ENCODE results near the gene ZNF446.
"Not testable (repeated sequence)": the region's sequence is repeated elsewhere in the genome, so short reads cannot be mapped to it uniquely, and the experiment has no call there.

The ZNF446 gene

DNA sequence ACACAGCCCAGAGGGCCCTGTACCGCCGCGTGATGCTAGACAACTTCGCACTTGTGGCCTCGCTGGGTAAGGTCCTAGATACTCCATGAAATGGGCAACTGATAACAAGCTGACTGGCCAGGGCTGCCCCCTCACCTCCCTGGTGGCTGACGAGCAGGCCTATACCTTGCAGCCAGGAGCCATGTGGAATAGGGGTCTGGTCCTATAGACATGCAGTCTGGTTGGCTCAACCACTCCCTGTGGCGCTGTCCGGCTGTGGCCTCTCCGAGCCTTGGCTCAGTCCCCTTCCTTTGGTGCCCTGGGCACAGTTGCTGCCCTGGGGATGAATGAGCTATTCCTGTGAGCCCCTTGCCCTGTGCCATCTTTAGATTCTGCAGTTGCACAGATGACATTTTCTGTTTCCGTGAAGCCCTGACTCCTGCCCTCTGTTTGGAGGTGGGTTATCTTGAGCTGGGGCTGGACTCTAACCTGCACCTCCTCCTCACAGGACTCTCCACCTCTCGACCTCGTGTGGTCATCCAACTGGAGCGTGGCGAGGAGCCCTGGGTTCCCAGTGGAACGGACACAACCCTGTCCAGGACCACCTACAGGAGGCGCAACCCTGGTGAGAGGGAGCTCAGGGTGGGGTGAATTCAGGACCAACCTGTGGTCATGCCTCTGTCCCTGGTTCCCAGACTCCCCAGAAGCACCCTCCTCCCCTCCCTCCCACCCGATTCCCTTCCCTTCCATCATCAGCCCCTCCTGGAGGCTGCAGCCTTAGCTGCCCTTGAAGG, 6.7 kb upstream of the ZNF446 start:
- no peak for DNase-seq (ENCODE audit: low read depth in 1 of 2, low spot score in 1 of 2)

DNA sequence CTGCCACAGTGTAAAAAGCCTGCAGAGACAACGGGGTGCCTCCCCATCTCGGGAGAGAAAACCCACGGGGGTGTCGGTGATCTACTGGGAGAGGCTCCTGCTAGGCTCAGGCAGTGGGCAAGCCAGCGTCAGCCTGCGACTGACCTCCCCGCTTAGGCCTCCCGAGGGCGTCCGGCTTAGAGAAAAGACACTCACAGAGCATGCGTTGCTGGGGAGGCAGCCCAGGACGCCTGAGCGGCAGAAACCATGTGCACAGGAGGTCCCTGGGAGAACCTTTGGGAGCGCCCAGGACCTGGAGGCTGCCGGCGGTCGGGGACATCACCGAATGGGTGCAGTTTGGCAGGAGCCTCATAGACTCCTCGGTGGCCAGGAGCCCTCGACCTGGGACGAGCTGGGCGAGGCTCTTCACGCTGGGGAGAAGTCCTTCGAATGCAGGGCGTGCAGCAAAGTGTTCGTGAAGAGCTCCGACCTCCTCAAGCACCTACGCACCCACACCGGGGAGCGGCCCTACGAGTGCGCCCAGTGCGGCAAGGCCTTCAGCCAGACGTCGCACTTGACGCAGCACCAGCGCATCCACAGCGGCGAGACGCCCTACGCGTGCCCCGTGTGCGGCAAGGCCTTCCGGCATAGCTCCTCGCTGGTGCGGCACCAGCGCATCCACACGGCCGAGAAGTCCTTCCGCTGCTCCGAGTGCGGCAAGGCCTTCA, 5.2 kb upstream of the ZNF446 start:
- DNase-seq (ENCODE audit: low read depth in 1 of 2, low spot score in 1 of 2) = not testable (repeated sequence)

DNA sequence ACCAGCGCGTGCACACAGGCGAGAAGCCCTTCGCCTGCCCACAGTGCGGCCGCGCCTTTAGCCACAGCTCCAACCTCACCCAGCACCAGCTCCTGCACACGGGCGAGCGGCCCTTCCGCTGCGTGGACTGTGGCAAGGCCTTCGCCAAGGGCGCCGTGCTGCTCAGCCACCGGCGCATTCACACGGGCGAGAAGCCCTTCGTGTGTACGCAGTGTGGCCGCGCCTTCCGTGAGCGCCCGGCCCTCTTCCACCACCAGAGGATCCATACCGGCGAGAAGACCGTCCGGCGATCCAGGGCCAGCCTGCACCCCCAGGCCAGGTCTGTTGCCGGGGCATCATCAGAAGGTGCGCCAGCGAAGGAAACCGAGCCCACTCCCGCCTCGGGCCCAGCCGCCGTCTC, 4.4 kb upstream of the ZNF446 start:
- no peak for DNase-seq (ENCODE audit: low read depth in 1 of 2, low spot score in 1 of 2)

DNA sequence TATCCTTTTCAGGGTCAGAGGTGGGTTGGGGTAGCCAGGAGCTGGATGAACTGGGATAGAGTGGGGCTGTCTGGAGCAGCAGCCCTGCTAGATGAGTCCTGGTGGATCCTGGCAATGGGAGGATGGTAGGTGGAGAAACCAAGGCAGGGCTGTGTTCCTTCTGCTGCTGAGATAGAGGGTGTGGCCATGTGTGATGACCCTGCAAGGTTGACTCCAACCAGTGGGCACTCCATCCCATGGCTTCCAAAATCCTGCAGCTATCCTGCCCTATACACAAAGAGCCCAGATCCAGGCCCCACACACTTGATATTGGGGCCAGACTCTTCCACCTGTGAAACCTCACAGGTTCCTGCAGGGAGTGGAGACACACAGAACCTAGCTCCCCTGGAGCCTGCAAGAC, 2.4 kb upstream of the ZNF446 start:
- no peak for DNase-seq (ENCODE audit: low read depth in 1 of 2, low spot score in 1 of 2)

- DNase-seq (ENCODE audit: low read depth in 1 of 2, low spot score in 1 of 2) = no peak
These were observed 1.7 kb upstream of the ZNF446 start for GRCh38 chr19:58474291-58474996.

DNA sequence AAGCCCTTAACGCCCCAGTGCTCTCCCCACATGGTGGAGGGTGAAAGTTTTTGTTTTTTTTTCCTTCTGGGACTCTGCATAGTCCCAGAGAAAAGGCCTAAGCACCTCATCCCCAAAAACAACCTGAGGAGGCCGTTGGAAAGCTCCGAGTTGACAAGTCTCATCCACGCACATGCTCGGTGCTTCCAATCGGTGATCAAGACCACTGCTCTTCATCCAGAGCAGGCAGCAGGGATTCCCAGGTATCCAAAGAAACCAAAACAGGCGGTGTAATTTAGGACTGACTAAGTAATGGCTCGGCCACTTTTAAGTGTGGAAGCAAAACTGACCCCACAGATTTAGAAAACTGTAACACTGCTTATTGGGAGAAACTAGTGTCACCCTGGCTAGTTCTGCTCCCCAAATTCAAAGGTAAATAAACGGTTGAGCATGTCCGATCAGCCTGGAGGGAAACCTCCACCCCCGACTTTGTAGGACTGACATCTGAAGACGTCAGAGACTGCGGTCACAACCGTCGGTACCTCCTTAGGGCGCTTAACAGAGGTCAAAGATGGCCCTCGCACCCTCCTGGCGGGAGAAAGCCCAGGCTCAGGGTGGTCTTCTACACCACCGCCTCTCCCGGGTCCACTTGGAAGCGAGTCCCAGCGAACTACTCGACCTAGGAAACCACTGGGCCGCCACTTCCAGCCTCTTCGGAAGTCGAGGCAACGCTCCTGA, 997 bp upstream of the ZNF446 start:
- DNase-seq (ENCODE audit: low read depth in 1 of 2, low spot score in 1 of 2) = no peak

- no peak for DNase-seq (ENCODE audit: low read depth in 1 of 2, low spot score in 1 of 2)
These were observed 405 bp downstream of the ZNF446 start for GRCh38 chr19:58476498-58477015.

GRCh38 chr19:58477130-58477529, 978 bp downstream of the ZNF446 start:
- DNase-seq (ENCODE audit: low read depth in 1 of 2, low spot score in 1 of 2) = no peak

DNA sequence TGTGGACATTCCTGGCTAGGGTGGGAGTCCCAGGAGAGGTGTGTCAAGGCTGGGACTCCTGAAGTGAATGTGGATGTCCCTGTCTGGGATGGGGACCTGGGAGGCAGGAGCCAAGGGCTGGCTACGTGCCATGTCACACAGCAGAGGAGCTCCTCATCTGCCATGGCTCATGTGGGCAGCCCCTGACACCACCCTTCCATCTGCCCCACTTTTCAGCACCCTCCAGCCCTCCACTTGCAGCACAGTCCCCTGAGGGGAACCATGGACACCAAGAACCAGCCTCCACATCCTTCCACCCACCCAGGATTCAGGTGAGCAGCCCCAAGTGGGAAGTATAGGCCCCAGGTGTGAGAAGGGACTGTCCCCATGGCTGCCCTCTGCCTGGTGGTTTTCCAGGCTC, 1.7 kb downstream of the ZNF446 start:
- no peak for DNase-seq (ENCODE audit: low read depth in 1 of 2, low spot score in 1 of 2)

DNA sequence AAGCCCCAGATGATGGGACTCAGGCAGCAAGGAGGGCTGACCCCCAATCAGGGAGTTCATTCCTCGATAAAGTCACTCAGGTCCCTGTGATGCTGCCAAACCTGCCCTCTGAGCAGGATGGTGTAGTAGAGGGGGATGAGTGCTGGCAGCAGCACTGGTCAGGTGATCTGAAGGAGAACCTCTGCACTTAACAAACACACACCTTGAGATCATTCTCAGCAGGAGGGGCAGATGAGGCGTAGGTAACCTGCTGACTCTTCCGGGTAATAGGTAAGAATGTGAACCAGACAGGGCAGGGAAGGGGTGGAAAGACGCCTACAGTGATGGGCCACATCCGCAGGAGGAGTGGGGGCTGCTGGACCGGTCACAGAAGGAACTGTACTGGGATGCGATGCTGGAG, 3.2 kb downstream of the ZNF446 start:
- DNase-seq (ENCODE audit: low read depth in 1 of 2, low spot score in 1 of 2) = no peak

GRCh38 chr19:58479736-58480480, 3.8 kb downstream of the ZNF446 start:
- no peak for DNase-seq (ENCODE audit: low read depth in 1 of 2, low spot score in 1 of 2)

GRCh38 chr19:58480481-58480830, 4.3 kb downstream of the ZNF446 start:
- no peak for DNase-seq (ENCODE audit: low read depth in 1 of 2, low spot score in 1 of 2)

DNA sequence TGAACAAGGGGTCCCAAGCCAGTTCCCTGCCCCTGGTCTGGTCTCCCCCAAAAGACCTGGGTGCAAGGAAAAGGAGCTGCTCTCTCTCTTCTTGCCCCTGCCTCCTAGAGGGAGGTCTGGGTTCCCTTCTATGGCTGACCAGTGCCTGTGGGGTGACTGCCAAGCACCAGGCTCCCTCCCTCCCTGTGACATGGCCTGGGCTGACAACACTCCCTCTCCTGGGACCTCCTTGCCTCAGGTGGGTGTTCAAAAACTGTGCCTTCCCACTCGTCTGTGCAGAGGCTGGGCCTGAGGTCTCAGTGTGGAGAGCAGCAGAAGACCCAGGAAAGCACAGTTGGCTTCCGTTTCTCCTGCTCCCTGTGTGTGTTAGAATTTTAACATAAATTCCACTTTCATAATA, 4.7 kb downstream of the ZNF446 start:
- DNase-seq (ENCODE audit: low read depth in 1 of 2, low spot score in 1 of 2) = no peak

- DNase-seq (ENCODE audit: low read depth in 1 of 2, low spot score in 1 of 2) = no peak
These were observed 6.2 kb downstream of the ZNF446 start for GRCh38 chr19:58482372-58482771.

- no peak for DNase-seq (ENCODE audit: low read depth in 1 of 2, low spot score in 1 of 2)
These were observed 7.6 kb downstream of the ZNF446 start for GRCh38 chr19:58483776-58484175.

DNA sequence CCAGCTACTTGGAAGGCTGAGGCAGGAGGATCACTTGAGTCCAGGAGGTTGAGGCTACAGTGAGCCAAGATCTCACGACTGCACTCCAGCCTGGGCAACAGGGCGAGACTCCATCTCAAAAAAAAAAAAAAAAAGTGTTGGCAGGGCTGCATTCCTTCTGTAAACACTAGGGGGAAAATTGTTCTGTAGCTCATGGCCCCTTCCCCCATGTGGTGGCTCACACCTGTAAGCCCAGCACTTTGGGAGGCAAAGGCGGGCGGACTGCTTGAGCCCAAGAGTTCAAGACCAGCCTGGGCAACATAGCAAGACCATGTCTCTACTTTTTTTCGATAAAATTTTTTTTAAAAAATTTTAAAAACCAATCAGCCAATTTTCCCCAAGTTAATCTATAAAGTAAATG, 8.2 kb downstream of the ZNF446 start:
- not testable (repeated sequence) for DNase-seq (ENCODE audit: low read depth in 1 of 2, low spot score in 1 of 2)

GRCh38 chr19:58491393-58491792, 15.2 kb downstream of the ZNF446 start:
- no peak for DNase-seq (ENCODE audit: low read depth in 1 of 2, low spot score in 1 of 2)

DNA sequence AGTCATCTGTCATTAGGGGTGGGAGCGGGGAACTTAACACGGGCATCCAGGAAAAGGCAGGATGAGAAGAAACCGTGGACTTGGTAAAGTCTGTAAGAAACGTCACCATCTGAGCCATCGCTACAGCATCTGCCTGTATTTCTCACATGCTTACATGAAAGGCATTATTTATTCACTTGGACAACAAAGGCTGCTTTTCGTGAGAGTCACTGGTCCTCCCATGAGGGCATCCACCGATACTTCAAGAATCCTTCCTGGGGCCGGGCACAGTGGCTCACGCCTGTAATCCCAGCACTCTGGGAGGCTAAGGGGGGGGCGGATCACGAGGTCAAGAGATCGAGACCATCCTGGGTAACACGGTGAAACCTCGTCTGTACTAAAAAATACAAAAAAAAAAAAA, 16.1 kb downstream of the ZNF446 start:
- no peak for DNase-seq (ENCODE audit: low read depth in 1 of 2, low spot score in 1 of 2)

GRCh38 chr19:58497634-58498170, 21.6 kb downstream of the ZNF446 start:
- DNase-seq (ENCODE audit: low read depth in 1 of 2, low spot score in 1 of 2) = no peak

DNA sequence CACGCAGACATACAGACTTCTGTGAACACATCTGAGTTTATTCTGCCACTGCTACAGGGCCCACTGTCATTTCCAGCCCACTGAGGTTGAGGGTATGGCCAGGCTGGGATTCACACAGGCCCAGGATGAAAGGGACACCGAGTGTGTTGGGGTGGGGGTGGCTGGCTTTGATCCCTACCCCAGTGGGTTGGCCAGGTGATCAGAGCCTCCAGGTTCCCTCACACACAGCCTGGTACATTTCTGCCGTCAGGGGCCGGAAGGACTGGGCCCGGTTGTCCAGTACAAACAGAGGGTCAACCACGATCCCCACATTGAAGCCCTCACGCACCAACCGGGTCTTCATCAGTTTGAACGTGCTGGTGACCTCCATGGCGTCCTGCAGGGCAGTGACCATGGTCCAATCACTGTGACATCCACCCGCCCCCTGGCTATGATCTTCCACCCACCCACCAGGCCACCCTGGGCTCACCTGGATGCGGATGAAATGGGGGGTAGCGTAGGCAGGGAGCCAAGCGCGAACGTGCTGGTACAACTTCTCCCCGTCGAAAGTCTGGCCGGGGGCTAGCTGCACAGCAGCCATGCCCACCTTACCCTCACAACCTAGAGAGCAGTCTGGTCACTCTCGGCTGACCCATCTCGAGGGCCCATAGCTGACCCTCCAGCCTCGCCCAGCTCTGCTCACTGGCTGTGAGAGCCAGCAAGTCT, 22.3 kb downstream of the ZNF446 start:
- no peak for DNase-seq (ENCODE audit: low read depth in 1 of 2, low spot score in 1 of 2)
